ENCODE data around the gene TGFBR2.

DNA sequence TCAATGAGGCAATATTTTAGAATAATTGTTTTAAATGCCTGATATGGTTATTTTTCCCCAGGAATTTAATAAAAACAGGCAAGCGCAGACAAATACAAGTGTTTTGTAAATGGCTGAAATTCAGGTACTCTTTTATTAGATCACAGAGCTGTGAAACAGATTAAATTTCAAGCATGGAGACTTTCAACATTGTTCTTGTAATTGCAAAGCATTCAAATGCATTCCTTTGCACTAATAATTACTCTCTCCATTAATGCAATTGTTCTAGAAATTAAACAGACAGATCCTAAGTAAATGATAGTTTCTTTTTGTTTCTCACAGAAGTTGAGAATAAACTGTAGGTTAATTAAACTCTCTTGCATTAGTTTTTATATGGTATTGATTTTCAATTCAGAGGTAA lies 42.4 kb upstream of the TGFBR2 start:
- TF ChIP-seq EZH2phosphoT487 (IDR thresholded peaks at IDR 0.05; ENCODE audit: insufficient read depth, low read depth), result no peak
- no peak for TF ChIP-seq EZH2 (IDR thresholded peaks at IDR 0.05; ENCODE audit: insufficient read depth, poor library complexity, severe bottlenecking)
